HG03175 (cell line): Measurements from ENCODE around the gene NQO2.
"Not testable (repeated sequence)": the region's sequence is repeated elsewhere in the genome, so short reads cannot be mapped to it uniquely, and the experiment has no call there.

Source experiments
- ATAC-seq: cut with Tn5 transposase; IDR thresholded peaks from one replicate; pipeline ENCODE4 v1.9.1; 2021; ENCODE audit warnings: mild to moderate bottlenecking, moderate library complexity; ENCODE audit not compliant: unreplicated experiment

The NQO2 gene

GRCh38 chr6:3036861-3037637 is 37.4 kb downstream of the NQO2 start:
- no peak for ATAC-seq

GRCh38 chr6:3037638-3038365 is 38.1 kb downstream of the NQO2 start:
- ATAC-seq = no peak

- no peak for ATAC-seq
These were observed 39.7 kb downstream of the NQO2 start for GRCh38 chr6:3039384-3039783.

- ATAC-seq = no peak
These were observed 41.5 kb downstream of the NQO2 start for GRCh38 chr6:3041147-3041546.

GRCh38 chr6:3041606-3042005 is 41.9 kb downstream of the NQO2 start:
- ATAC-seq = no peak

- no peak for ATAC-seq
These were observed 45.7 kb downstream of the NQO2 start for GRCh38 chr6:3045369-3045768.

- no peak for ATAC-seq
These were observed 46.1 kb downstream of the NQO2 start for GRCh38 chr6:3045777-3046176.

GRCh38 chr6:3046295-3046694 is 46.6 kb downstream of the NQO2 start:
- ATAC-seq = no peak

GRCh38 chr6:3048009-3048408 is 48.3 kb downstream of the NQO2 start:
- ATAC-seq = not testable (repeated sequence)

GRCh38 chr6:3052481-3053230 is 53.0 kb downstream of the NQO2 start:
- no peak for ATAC-seq

GRCh38 chr6:3053231-3053508 is 53.5 kb downstream of the NQO2 start:
- no peak for ATAC-seq

GRCh38 chr6:3054229-3055157 is 54.8 kb downstream of the NQO2 start:
- ATAC-seq = not testable (repeated sequence)

GRCh38 chr6:3055158-3055499 is 55.4 kb downstream of the NQO2 start:
- ATAC-seq = not testable (repeated sequence)

GRCh38 chr6:3057063-3057770 is 57.5 kb downstream of the NQO2 start:
- ATAC-seq = no peak

- no peak for ATAC-seq
These were observed 59.3 kb downstream of the NQO2 start for GRCh38 chr6:3058957-3059356.

GRCh38 chr6:3060092-3060491 is 60.4 kb downstream of the NQO2 start:
- not testable (repeated sequence) for ATAC-seq

- ATAC-seq = no peak
These were observed 61.8 kb downstream of the NQO2 start for GRCh38 chr6:3061501-3061941.

- ATAC-seq = not testable (repeated sequence)
These were observed 63.6 kb downstream of the NQO2 start for GRCh38 chr6:3063340-3063732.

- ATAC-seq = peak; percentile 62
These were observed 64.3 kb downstream of the NQO2 start for GRCh38 chr6:3063733-3064700.
